Vagina (tissue), 2 donors: ENCODE data around the gene RSPO4. TPM values are rescaled to one million over a fixed set of nuclear protein-coding genes. Genes with fewer than 3 reads are reported as not detected.

ENCODE experiments used
- DNase-seq, 2 donors: peaks; one replicate each; pipeline ENCODE4 v3.0.0-alpha.2; 2017; ENCODE audit errors: extremely low spot score in 2 of 2
- H3K27ac ChIP-seq: fragments of 200-600 bp; sonication (generic); one replicate; pipeline ENCODE4 v1.5.1; 2019
- H3K27me3 ChIP-seq: fragments of 200-600 bp; sonication (generic); one replicate; pipeline ENCODE4 v1.5.1; 2019
- H3K36me3 ChIP-seq, 2 donors: fragments of 200-600 bp; sonication (generic); one replicate each; pipeline ENCODE4 v1.5.1; 2017 to 2019
- H3K4me1 ChIP-seq: fragments of 200-600 bp; sonication (generic); one replicate; pipeline ENCODE4 v1.5.1; 2019
- H3K4me3 ChIP-seq, 2 donors: fragments of 200-600 bp; sonication (generic); 1 replicate in 1 of 2; 2 replicates in 1 of 2; pipeline ENCODE4 v1.5.1; 2016 to 2019
- H3K9me3 ChIP-seq: fragments of 200-600 bp; sonication (generic); one replicate; pipeline ENCODE4 v1.5.1; 2019
- CTCF ChIP-seq, 3 experiments: fragments of 450-650 bp in 2 of 3; fragments of 200-600 bp in 1 of 3; sonication (generic) in 1 of 3; IDR thresholded peaks; one replicate each; pipeline ENCODE4 v1.5.1; 2017 to 2019; ENCODE audit warnings: antibody characterized with exemption in 3 of 3, mild to moderate bottlenecking in 2 of 3, moderate library complexity in 2 of 3
- POLR2A ChIP-seq, 2 donors: fragments of 450-650 bp; IDR thresholded peaks; one replicate each; pipeline ENCODE4 v1.6.1; 2017; ENCODE audit warnings: antibody characterized with exemption in 2 of 2, mild to moderate bottlenecking in 2 of 2, moderate library complexity in 2 of 2
- POLR2AphosphoS5 ChIP-seq, 2 donors: sonication (generic); formaldehyde crosslinking; IDR thresholded peaks; one replicate each; pipeline ENCODE4 v1.9.0; 2017; ENCODE audit warnings: antibody characterized with exemption in 2 of 2, mild to moderate bottlenecking in 2 of 2, low read depth in 1 of 2; ENCODE audit not compliant: insufficient read depth in 1 of 2
- intact Hi-C: fragments of 100-400 bp; cut with DNase I; formaldehyde crosslinking; loops from one replicate; pipeline ENCODE4 v1.15.1; 2023
- total RNA-seq: library from RNA; depleted of rRNA; stranded (reverse); fragments of >200 nt; gene quantifications from one replicate; pipeline ENCODE4 v1.2.3, GENCODE V29; 2016

Gene RSPO4
- total RNA-seq, result not detected

DNA sequence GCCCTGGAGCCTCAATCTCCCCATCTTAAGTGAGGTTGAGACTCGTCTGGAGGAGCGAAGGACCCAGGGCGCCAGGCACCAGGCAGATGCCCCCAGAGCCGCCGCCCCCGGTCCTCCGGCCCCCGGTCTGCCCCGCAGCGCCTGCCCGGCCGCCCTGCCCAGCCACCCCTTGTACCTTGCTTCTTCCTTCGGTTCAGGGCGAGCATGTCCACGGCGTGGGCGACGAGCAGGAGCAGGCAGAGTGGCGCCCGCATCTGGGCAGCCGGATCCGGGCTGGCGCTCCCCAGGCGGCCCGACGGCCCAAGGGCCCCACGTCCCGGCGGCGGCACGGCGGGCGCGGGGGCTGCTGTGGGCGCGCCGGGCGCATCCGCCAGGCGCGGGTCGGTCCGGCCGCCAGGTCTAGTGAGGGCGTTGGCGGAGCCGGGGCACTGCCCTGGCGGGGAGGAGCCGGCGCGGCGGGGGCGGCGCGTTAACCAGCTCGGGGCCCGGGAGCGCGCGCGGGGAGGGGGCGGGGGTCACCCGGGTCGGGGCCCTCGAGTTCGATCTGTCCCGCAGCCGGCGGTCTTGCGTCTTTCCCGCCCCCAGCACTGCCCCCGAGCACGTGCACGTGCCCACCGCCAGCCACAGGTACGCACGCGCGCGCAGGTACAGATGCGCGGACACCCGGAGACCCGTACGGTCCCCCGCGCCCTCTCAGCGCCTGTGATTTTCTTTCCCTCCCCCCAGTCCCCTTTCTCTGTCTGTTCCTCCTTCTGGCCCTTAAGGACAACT lies at the start of gene RSPO4:
Gene RSPO4, minus strand, starts transcription at position 401 of the 771 bp plus-strand sequence. Its CDS starts 147 bp downstream, at position 254.
- H3K27ac ChIP-seq, result no peak within 1 kb of the TSS

GRCh38 chr20:1050440-1050839 lies 48.3 kb upstream of the RSPO4 start:
- no peaks in the 10 kb centered on the region for H3K36me3 ChIP-seq
- H3K4me1 ChIP-seq, result no peaks in the 10 kb centered on the region
- no peak overlapping the region for H3K27ac ChIP-seq
- DNase-seq, result peak; percentile 25 to 92
- no peak overlapping the region for H3K4me3 ChIP-seq
- intact Hi-C loops, result no loop called here
- no peaks in the 10 kb centered on the region for H3K9me3 ChIP-seq
- H3K27me3 ChIP-seq, result no peaks in the 10 kb centered on the region
- TF ChIP-seq CTCF (IDR thresholded peaks at IDR 0.05), result no peak
- TF ChIP-seq POLR2A (IDR thresholded peaks at IDR 0.05), result no peak
- TF ChIP-seq POLR2AphosphoS5 (IDR thresholded peaks at IDR 0.05; ENCODE audit: insufficient read depth in 1 of 2, low read depth in 1 of 2), result no peak

More for the DNA sequence above, at the start of gene RSPO4:
- no peaks in the 10 kb centered on the region for H3K36me3 ChIP-seq
- no peak within 1 kb of the TSS for H3K4me3 ChIP-seq
- H3K9me3 ChIP-seq, result no peaks in the 10 kb centered on the region
- no peaks in the 10 kb centered on the region for H3K4me1 ChIP-seq
- H3K27me3 ChIP-seq, result no peaks in the 10 kb centered on the region
- TF ChIP-seq POLR2A (IDR thresholded peaks at IDR 0.05) (no peak), POLR2AphosphoS5 (IDR thresholded peaks at IDR 0.05; ENCODE audit: insufficient read depth in 1 of 2, low read depth in 1 of 2) (no peak), CTCF (IDR thresholded peaks at IDR 0.05) (no peak)
- intact Hi-C loops, result no loop called here
- DNase-seq, result no peak

- no peaks in the 10 kb centered on the region for H3K4me1 ChIP-seq
- intact Hi-C loops, result no loop called here
- H3K9me3 ChIP-seq, result no peaks in the 10 kb centered on the region
- H3K4me3 ChIP-seq, result no peak overlapping the region
- no peak for DNase-seq
- H3K27me3 ChIP-seq, result no peaks in the 10 kb centered on the region
- TF ChIP-seq CTCF (IDR thresholded peaks at IDR 0.05) (no peak), POLR2AphosphoS5 (IDR thresholded peaks at IDR 0.05; ENCODE audit: insufficient read depth in 1 of 2, low read depth in 1 of 2) (no peak), POLR2A (IDR thresholded peaks at IDR 0.05) (no peak)
- H3K27ac ChIP-seq, result no peak overlapping the region
- no peaks in the 10 kb centered on the region for H3K36me3 ChIP-seq
Measured at GRCh38 chr20:1045860-1046418, 43.8 kb upstream of the RSPO4 start.

- no peak overlapping the region for H3K27ac ChIP-seq
- DNase-seq, result no peak
- no peaks in the 10 kb centered on the region for H3K9me3 ChIP-seq
- intact Hi-C loops, result no loop called here
- H3K36me3 ChIP-seq, result no peaks in the 10 kb centered on the region
- no peak overlapping the region for H3K4me3 ChIP-seq
- no peaks in the 10 kb centered on the region for H3K4me1 ChIP-seq
- TF ChIP-seq CTCF (IDR thresholded peaks at IDR 0.05) (no peak), POLR2AphosphoS5 (IDR thresholded peaks at IDR 0.05; ENCODE audit: insufficient read depth in 1 of 2, low read depth in 1 of 2) (no peak), POLR2A (IDR thresholded peaks at IDR 0.05) (no peak)
- no peaks in the 10 kb centered on the region for H3K27me3 ChIP-seq
Measured at GRCh38 chr20:1041845-1042390, 39.8 kb upstream of the RSPO4 start.

DNA sequence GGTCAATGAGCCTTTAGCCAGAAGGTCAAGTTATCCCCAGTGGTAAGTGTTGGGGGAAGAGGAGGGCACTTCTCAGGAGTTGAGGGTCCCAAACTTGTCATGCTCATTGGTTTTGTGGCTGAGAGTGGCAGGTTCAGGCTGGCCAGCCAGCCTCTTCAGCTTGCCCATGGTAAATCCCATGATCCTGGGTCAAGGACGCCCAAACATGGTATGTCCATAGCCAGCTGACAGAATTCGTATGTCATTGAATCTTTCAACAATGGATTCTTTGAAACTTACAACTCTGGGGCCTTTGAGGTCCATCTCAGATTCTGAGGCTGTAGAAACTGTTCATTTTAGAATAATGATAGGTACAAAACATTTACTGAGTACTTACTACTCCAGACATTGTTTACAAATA lies 36.1 kb upstream of the RSPO4 start:
- Histone ChIP-seq H3K4me3 (no peak overlapping the region), H3K4me1 (no peaks in the 10 kb centered on the region), H3K27me3 (no peaks in the 10 kb centered on the region), H3K36me3 (no peaks in the 10 kb centered on the region), H3K27ac (no peak overlapping the region), H3K9me3 (no peaks in the 10 kb centered on the region)
- intact Hi-C loops, result no loop called here
- no peak for TF ChIP-seq POLR2A (IDR thresholded peaks at IDR 0.05)
- TF ChIP-seq CTCF (IDR thresholded peaks at IDR 0.05), result no peak
- DNase-seq, result no peak
